Activated T-cell treated with anti-CD3 and anti-CD28 coated beads for 24 hours (primary cell): ENCODE measurements around the gene IL6R.
"Not testable (repeated sequence)": the region's sequence is repeated elsewhere in the genome, so short reads cannot be mapped to it uniquely, and the experiment has no call there.

Source experiments
- DNase-seq: peaks from one replicate; pipeline ENCODE4 v3.0.0-alpha.2; 2020; ENCODE audit warnings: low read depth

The IL6R gene

DNA sequence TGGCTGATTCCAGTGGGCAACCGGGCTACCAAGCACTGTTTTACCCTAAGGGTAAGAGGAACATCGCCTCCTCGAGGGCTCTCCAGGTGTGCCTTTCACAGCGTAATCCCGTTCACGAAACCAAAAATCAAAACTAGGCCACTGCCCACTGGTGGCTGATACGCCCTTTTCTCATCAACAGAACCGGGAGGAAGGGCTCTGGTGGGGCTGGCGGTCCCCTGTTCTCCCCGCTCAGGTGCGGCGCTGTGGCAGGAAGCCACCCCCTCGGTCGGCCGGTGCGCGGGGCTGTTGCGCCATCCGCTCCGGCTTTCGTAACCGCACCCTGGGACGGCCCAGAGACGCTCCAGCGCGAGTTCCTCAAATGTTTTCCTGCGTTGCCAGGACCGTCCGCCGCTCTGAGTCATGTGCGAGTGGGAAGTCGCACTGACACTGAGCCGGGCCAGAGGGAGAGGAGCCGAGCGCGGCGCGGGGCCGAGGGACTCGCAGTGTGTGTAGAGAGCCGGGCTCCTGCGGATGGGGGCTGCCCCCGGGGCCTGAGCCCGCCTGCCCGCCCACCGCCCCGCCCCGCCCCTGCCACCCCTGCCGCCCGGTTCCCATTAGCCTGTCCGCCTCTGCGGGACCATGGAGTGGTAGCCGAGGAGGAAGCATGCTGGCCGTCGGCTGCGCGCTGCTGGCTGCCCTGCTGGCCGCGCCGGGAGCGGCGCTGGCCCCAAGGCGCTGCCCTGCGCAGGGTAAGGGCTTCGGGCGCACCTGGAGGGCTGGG lies at the start of gene IL6R:
Gene IL6R, plus strand, starts transcription at position 360 of the 763 bp plus-strand sequence. Its CDS starts 287 bp downstream, at position 647.
- no peak for DNase-seq

DNA sequence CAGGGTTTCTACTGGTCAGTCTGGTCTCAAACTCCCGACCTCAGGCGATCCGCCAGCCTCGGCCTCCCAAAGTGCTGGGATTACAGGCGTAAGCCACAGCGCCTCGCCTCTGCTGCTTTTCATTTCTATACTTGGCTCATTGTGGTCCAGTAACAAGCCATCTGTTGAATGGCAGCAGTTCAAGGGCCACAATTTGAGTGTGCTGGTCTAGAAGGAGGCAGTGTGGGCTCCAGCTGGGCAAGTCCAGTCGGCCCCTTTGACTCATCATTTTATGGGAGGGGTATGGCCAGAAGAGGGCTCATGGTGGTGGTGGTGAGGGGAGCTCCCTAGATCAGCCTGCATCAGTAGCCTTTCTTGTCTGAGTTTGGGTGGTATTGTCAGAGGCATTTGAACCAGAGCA lies 46.6 kb upstream of the IL6R start:
- DNase-seq, result no peak

DNA sequence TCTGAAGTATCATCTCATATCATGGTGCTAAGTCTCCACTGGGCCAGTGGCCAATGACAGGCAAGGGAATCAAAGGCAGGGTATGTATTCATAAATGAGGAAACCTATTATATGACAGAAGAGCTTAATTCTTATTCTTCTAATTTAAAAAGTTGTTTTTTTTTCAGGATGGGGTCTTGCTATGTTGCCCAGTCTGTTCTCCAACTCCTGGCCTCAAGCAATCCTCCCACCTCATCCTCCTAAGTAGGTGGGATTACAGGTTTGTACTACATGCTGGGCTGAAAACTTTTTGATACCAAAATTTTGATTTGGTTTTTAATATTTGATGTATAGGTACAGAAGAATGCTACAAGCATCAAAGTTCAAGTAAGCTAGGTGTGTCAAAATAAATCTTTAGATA lies 44.9 kb upstream of the IL6R start:
- no peak for DNase-seq

DNA sequence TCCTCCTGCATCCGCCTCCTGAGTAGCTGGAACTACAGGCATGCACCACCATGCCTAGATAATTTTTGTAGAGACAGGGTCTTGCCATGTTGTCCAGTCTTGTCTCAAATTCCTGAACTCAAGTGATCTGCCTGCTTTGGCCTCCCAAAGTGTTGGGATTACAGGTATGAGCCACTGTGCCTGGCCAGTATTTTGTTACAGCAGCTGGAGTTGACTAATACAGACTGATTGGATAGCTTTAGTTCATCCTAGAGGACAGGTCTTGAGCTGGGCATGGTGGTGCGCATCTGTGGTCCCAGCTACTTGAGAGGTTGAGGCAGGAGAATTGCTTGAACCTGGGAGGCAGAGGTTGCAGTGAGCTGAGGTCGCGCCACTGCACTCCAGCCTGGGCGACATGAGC lies 44.3 kb upstream of the IL6R start:
- DNase-seq, result not testable (repeated sequence)

DNA sequence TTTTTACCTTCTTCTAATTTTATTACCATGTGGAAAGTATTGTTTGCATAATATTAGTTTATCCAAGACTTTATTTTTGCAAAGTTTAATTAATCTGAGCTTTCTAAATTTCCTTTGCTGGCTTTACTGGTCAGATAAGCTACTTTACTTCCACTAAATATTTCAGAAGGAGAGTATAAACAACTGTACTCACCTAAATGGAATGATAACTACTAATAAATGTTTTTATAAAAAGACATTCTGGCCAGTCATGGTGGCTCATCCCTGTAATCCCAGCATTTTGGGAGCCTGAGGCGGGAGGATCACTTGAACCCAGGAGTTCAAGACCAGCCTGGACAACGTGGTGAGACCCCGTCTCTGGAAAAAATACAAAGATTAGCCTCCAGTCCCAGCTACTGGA lies 43.8 kb upstream of the IL6R start:
- no peak for DNase-seq

DNA sequence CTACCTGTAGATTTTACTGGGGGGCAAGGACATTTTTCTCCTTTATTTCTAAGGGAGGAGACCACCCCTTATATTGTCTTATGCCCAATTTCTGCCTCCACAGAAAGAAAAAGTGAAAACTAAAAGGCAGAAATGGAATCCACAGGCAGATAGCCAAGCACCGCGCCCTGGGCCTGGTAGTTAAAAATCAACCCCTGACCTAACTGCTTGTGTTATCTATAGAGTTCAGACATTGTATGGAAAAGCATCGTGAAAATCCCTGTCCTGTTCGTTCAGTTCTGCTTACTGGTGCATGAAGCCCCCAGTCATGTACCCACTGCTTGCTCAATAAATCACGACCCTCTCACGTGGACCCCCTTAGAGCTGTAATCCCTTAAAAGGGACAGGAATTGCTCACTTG lies 33.7 kb upstream of the IL6R start:
- no peak for DNase-seq

DNA sequence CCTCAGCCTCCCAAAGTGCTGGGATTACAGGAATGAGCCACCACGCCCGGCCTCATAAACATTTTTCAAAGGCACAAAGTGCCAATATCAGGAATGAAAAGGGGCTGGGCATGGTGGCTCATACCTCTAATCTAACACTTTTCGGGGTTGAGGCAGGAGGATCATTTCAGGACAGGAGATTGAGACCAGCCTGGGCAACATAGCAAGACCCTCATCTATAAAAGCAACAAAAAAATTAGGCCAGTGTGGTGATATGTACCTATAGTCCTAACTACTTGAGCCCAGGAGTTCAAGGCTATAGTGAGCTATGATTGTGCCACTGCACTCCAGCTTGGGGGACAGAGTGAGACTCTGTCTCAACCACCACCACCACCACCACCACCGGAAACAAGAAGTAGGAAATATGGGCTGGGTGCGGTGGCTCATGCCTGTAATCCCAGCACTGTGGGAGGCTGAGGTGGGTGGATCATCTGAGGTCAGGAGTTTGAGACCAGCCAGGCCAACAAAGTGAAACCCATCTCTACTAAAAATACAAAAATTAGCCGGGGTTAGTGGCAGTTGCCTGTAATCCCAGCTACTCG lies 31.3 kb upstream of the IL6R start:
- DNase-seq, result not testable (repeated sequence)

DNA sequence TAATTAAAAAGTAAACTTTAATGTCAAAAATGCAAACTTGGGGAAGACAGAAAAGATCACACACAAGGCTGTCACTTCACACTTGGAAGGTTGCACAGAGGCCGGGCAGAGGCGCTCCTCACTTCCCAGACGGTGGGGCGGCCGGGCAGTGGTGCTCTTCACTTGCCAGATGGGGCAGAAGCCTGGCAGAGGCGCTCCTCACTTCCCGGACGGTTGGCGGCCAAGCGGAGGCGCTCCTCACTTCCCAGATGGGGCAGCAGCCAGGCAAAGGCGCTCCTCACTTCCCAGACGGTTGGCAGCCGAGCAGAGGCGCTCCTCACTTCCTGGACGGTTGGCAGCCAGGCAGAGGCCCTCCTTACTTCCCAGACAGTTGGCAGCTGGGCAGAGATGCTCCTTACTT lies 25.8 kb upstream of the IL6R start:
- DNase-seq, result no peak

DNA sequence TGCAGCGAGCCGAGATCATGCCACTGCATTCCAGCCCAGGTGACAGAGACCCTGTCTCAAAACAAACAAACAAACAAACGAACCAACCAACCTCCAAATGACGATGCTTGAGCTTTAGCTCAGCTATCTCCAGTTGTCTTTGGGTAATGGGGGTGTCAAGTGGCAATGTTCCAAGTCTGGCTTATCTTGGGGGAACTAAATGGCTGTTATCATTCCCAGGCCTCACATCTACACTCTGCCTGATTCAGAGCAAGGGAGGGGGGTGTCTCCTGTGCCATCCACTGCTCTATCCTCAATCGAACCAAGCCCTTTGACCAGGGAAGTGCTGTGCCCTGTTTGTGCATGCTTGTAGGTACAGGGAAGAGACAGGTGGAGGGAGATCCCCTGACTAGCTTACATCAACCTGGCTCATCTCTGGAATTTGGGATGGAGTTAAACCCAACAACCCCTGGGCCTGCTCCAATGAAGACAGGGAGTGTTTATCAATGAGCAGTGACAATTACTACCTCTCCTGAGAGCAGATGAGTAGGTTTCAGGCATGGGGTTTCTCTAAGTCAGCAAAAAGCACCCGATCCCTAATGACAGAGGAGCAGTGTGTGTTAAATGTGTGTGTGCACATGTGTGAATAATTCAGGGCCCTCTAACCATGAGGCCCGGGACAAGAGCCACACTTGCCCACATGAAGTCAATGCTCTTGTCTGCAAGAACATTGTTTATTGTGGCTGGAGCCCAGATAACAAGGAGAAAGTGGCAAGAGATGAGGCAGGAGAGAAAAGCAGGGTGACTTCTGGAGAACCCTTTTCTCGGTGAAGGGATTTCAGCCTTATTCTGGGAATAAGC lies 20.3 kb upstream of the IL6R start:
- DNase-seq, result no peak

DNA sequence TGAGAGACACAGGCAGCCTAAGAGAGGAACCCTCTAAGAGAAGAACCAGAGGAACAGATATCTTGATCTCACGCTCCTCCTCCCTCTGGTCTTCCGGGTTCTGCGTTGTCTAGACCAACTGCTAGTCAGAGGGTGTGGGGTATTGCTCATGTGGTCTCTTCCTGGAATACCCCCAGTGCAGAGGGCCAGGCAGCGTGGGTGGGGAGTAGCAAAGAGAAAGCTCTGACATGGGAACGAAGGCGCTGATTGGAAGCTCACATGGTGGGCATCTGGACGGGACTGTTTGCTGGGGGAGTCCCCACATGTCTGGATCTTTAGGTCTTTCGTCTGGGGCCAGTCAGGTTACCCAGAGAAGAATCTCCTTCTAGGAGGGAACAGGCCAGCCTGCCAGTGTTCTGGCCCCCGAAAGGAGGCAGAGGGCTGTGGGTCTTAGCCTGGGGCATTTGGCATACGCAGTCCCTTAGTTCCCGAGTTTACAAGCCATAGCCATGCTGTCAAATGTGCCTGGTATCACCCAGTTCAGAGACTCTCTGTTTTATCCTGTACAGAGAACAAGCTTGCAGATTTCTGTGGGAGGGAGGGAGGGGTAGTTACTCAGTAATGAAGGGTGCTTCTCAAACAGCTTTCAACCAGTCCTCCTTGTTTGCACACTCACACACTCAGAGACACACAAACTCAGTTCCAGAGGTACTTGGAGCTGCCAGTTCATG lies 18.3 kb upstream of the IL6R start:
- peak; percentile 74 for DNase-seq

DNA sequence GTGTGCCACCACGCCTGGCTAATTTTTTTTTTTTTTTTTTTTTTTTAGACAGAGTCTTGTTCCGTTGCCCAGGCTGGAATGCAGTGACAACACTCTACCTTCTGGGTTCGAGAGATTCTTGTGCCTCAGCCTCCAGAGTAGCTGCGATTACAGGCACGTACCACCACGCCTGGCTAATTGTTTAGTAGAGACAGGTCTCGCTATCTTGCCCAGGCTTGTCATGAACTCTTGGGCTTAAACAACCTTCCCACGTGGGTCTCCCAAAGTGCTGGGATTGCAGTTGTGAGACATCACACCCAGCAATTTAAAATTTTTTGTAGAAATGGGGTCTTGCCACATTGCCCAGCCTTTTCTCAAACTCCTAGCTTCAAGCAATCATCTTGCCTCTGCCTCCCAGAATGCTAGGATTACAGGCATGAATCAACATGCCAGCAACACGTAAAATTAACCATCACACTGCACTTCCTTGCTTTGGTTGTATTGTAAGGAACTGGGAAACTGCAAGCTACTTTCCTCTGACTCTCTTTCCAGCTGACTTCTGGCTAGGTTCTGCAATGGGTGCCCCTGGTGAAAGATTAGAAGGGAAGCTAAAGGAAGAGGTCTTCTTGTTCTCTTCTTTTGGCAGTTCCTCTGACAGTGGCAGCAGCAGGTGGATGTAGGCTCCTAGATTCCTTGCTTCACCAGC lies 13.9 kb upstream of the IL6R start:
- DNase-seq, result no peak

DNA sequence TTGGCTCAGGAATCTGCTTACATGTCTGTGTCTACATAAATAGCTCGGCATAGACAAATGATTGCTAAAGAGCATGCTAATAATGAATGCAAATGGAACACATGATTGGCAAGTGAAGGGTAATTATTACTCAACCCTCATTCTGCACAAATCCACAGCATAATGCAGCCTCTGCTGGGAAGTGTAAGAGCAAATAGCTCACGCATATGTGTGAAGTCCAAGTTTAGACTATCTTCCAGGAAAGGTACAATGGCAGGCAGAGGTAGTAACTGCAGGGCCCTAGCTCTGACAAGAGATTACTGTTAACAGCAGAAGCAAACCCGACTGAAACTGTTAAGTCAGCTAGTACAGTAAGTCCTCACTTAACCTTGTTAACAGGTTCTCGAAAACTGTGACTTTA lies 7.0 kb upstream of the IL6R start:
- DNase-seq, result no peak

DNA sequence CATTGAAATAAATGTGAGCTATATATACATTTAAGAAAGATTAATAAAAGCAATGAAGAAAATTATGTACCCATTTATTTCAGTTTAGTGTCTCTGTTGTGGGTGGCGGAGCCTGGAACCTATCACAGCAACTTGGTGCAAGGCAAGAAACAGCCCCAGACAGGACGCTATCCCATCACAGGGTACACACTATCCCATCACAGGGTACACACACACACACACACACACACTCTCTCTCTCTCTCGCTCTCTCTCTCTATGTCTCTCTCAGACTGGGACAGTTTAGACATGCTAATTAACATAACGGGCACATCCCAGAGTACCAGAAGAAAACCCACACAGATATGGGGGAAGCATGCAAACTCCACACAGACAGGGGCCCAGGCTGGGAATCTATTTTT lies 6.5 kb upstream of the IL6R start:
- no peak for DNase-seq

DNA sequence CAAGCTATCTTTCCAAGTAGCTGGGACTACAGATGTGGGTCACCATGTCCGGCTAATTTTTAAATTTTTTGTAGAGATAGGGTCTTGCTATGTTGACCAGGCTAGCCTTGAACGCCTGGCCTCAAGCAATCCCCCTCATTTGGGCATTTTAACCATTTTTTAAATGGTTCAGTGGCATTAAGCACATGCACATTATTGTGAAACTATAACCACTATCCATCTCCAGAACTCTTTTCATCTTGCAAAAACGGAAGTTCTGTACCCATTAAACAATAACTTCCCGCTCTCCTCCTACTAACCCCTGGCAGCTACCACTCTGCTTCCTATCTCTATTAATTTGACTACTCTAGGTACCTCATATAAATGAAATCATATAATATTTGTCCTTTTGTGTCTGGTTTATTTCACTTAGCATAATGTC lies 4.8 kb upstream of the IL6R start:
- DNase-seq, result no peak

DNA sequence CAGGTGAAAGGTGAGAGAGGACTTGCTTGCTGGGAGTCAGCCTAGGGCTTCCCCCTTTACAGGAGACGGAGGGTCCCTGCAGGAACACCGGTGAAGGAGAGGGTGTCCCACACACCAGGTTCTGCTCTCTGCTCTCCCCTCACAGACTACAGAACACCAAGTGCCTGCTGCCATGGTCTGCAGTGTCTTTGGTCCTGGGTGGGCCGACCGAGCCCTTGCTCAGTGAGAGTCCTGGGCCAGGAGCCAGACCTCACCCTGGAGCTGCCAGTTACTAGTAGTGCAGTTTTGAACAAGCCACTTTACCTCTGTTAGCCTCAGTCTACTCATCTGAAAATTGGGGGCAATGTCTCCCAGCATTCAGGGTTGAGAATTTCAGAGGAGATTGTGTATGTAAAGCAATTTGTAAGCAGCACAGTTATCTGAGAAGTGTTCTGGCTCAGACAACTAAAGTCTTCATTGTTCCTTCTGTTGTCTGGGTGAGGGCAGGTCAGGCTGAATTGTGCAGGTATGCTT lies 2.7 kb upstream of the IL6R start:
- no peak for DNase-seq

DNA sequence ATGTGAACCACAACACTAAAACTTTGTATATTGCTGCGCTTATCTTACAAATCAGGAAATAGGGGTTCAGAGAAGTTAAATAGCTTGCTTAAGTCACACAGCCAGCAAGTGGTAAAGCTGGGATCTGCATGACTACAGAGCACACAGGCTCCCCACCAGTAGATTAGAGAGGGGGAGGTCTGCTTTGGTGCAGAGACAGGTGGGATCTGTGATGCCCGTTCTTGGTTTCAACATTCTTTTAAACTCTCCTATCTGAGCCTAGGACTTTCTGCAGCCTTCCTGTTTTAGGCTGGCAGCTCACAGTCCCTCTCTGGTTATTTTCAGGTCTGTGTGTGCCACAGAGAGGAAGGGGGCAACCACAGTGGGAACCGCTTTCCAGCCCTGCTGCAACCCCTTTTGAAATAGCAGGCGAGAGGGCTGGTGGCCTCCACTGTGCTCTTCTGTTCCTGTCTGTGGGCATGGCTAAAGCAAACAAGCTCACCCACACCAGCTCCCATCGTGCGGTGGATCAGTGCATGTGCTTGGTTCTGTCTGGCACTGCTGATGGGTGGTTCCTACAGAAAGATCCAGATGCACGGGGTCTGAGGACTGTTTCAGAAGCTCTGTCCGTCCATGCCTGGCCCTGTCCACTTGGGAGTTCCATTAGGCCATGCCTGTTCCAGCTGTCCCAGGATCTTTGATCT lies 1.7 kb upstream of the IL6R start:
- DNase-seq, result no peak

DNA sequence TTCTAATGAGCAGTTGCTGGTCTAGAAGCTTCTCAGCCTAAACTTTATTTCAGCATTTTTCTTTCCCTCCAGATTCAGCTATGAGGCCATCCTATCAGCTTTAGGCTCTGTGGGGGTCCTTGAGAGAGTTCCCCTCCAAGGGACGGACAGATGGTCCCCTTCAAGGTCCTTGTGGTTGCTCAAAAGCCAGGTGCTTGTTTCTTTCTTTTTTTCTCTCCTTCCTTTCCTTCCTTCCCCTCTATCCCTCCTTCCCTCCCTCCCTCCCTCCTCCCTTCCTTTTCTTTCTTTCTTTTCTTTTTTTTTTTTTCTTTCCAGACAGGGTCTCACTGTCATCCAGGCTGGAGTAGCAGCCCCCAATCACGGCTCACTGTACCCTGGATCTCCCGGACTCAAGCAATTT lies 1.2 kb upstream of the IL6R start:
- no peak for DNase-seq

DNA sequence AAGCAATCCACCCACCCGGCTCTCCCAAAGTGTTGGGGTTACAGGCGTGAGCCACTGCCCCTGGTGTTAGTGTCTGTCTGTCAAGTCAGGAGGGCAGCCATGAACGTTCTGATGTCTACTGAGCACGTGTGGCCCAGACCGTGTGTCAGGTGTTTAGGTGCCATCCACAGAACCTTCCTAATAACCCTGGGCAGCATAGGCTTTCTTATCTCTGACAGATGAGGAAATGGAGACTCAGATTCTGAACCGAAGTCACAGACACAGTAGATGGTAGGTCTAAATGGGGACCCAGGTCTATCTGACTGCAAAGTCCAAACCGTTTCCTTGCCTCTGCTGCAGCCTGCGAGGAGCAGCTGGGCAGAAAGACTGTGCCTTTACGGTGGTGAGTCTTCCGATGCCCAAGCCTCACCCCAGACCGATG lies 622 bp upstream of the IL6R start:
- DNase-seq, result no peak

DNA sequence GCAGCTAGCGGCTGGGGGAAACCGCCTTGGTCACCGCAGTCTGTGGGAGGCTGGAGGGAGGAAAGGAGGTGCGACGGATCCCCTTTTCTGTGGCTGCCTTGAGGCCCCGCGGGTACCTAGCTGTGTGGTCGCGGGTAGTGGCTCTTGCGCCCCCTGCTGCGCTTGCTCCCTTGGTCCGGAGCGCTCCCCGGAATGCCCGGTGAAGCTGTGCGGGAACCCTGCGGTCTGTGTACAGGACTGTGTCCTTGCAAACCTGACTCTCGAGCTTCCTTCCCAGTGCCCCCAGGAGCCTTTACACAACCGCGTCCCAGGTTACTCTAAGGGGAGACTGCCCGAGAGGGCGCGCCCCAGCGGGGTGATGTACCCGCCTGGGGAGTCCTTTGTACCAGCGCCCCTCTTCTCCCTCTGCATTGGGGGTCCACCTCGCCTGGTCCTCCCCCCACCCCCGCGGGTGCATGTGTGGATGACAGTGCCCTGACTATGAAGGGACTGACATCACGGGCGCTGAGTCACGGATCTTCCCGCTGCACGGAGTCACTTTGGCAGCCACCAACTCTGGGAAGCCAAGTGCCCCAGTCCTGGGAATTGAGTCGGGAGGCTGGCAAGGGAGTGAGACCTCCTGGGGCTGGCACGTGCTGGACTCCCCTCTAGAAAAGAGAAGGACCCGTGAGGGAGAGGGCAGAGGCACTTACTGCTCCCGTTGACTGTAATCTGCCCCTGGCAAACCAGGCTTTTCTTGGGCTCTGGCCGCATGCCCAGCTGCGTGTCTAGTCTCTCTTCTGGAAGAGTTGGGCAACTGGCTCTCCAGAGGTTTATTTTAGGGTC lies 816 bp downstream of the IL6R start:
- DNase-seq, result no peak

DNA sequence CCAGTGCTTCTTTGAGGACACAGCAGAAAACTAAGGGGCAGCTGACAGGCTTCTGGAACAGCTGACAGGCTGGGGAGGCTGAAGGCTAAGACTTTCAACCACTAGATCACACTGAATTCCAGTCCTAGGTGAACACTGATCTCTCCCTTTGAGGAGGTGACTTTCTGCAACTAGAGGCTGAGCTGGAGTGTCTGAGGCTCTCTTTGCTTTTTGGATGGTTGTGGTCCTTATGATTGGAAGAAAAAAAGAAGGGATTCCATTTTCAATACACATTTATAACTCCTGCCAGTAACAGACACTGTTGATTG lies 1.4 kb downstream of the IL6R start:
- DNase-seq, result no peak

DNA sequence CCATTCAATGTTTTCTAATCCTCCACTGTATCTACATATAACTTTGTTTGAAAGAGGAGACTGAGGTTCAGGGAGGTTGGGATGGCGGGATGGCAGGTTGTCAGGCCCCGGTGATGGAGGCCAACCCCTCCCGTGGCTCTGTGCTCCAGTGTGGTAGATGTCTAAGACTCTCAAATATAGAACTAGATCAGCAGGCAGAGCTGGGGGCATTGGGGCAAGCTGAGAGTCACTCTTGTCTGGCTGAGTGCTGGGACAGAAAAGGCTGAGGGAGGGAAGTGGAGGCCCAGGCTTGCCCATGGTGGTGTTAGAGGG lies 1.7 kb downstream of the IL6R start:
- DNase-seq, result no peak
